RPMI7951 (cell line): Measurements from ENCODE around the gene RASGRF1. TPM values are rescaled to one million over a fixed set of nuclear protein-coding genes. Genes with fewer than 3 reads are reported as not detected.

Experiments used
- DNase-seq: peaks from one replicate; pipeline ENCODE4 v3.0.0-alpha.2; 2012; ENCODE audit warnings: low read depth
- total RNA-seq: library from RNA; depleted of rRNA; stranded (reverse); fragments of >200 nt; shearing (Covaris generic); gene quantifications from 2 replicates; pipeline ENCODE4 v1.2.3, GENCODE V29; 2014

The RASGRF1 gene
- total RNA-seq, 1 experiment from 2014 or later: 8.7 TPM

DNA sequence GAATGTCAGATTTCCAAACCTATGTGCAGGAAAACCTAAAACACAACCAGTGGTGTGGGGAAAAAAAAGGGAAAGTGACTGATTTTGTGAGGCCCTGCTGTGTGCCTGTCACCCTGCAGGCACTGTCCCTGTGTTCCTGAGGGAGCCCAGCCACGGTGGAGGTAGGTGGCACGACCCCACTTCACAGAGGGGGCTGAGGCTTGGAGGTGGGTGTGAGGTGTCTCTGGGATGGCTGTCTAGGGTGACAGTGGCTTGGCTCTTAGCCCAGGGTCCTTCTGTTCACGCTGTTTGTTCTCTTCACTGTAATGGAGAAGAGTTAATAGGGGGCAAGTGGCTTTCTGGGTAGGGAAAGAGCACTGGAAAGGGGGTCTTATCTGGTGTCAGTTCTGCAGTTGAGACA lies 22.6 kb downstream of the RASGRF1 start:
- no peak for DNase-seq

DNA sequence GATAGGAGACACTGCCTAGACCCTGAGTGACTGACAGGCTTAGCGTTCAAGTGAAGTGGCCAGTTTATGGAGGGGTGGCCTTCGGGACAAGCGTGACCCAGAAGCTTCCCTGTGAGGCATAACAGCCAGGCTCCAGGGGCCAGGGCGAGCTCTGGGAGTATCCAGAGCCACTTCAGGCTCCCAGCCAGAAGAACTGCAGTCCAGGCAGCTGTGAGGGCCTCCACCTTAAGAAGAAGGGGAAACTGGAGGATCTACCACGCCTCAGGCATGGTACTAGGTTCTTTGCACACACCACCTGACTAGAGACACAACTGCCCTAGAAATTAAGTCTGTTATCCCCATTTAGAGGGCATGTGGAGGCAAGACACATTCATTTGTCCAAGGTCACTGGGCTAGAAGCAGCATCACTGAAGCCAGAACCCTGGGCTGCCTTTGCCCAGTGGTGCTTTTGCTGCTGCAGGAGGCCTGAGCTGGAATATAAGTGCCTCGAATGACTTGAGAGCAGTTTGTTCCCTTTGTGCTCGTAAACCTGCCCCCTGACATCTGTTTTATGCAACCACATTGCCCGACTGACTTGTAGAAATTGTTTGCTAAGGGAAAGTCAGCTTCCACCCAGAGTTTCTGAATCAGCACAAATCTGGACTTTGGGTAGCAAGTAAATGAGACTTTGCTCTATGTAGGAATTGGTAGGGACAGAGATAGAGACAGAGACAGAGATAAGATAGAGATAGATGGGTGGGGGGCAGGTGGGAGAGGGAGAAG lies 23.3 kb downstream of the RASGRF1 start:
- DNase-seq: no peak

DNA sequence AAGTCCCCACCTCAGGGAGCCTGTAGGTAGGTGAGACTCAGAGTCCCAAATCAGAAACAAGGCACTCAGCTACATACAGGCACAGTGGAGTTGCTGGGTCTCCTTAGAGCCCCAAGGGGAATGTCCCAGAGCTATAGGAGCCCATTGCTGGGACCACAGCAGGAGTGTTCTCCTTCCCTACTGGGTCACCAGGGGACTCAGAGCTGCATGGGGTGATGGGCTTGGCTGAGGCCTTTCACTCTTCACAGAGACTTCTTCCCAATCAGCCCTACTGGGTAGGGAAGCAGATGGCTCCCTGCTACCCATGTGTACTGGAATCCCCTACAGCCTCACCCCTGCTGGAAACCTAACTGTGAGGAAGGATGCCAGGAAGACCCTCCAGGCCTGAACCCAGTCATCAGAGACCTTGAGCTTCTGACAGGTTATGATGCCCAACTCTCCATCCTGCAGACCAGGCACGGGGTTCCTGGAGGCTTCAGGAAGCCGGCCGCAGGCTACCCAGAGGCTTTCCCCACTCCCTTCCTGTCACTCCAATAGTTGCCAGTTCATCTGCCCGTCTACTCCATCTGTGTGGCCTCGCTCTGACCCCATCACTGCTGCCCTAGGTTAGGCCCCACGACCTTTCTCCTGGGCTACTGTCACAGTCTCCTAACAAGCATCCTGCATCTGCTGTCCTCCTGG lies 24.0 kb downstream of the RASGRF1 start:
- DNase-seq: no peak

DNA sequence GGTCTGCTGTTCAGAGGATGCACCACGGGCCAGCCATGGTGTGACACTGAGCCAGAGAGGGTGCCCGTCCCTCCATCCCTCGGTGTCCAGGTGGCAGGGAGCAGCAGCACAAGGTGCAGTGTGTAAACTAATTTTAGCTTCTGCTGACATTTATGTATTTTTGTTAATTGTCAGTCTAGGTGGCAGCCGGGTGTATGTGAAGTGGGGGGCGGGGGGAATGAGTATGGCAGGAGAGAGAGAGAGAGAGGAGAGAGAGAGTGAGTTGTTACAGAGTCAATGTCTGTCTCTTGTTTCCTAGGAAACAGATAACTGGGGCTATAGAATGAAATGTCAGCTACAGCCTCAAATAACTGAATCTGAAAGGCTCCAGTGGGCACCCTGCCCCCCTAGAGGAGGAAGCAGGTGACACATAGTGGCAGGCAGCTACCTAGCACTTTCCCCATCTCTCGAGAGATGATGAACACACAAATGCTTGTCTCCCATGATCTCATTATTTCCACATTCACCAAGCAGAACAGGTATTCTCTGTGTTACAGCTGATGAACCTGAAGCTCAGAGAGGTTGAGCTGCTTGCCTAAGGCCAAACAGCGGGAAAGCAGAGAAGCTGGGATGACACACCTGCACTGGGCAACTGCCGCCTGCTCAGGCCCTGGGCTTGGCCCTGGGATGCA lies 24.7 kb downstream of the RASGRF1 start:
- no peak for DNase-seq

DNA sequence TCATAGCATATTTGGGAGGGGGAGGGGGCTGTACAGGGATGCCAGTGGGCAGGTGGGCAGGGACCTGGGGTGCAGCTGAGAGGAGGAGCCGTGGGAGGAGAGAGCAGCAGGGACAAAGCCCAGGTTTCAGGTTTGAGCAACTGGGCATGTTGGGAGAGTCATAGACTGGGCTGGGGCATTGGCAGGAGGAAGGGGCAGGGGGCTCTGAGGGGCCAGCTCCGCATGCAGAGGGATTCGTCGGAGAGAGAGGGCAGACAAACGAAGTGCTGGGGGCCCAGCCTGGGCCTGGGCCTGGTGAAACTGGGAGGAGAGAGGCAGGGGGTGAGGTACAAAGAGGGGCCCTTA lies 25.2 kb downstream of the RASGRF1 start:
- no peak for DNase-seq

DNA sequence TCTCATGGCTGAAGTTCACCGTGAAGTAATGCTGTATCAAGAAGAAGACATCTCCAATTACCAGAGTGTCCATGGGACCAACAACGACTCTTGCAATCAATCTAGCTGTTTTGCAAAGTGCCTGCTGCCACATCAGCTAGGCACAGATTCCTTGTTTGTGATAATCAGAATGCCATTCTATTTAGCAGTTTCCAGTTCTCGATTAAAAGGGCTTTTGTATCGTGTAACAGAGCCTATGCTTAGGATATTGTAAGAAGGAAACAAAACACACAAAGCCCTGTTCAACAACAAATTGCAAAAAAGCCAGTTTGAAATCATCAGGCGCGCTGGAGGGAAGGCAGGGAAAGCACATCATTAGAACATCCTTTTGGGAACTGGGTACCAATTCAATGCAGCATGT lies 26.1 kb downstream of the RASGRF1 start:
- no peak for DNase-seq

DNA sequence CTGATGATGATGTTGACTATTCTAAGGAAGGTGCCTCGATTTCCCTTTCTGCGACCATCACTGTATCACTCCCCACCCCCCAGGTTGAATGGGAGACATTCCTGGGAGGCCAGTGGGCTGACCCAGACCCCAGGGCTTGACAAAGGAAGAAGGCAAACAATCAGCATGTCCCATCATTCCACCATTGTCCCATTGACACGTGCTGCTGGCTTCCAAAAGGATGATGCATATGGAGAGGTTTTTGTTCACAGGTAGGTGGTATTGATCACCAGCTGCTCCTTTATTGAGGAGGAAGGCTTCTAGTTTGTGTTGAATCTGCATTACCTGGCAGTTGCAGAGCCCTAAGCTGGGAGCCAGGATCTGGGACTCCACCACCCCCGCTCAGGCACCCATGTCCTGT lies 30.4 kb downstream of the RASGRF1 start:
- no peak for DNase-seq

DNA sequence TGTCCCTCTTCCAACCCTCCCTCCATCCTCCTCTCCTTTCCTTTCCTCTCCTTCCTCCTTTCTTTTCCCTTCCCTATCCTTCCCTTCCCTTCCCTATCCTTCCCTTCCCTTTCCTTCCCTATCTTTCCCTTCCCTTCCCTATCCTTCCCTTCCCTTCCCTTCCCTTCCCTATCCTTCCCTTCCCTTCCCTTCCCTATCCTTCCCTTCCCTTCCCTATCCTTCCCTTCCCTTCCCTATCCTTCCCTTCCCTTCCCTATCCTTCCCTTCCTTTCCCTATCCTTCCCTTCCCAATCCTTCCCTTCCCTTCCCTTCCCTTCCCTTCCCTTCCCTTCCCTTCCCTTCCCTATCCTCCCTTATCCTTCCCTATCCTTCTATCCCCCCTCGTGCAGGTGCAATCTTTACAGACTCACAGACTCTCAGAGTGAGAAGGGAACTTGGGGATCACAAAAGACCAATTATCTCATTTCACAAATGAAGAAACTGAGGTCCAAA lies 31.5 kb downstream of the RASGRF1 start:
- DNase-seq: no peak

DNA sequence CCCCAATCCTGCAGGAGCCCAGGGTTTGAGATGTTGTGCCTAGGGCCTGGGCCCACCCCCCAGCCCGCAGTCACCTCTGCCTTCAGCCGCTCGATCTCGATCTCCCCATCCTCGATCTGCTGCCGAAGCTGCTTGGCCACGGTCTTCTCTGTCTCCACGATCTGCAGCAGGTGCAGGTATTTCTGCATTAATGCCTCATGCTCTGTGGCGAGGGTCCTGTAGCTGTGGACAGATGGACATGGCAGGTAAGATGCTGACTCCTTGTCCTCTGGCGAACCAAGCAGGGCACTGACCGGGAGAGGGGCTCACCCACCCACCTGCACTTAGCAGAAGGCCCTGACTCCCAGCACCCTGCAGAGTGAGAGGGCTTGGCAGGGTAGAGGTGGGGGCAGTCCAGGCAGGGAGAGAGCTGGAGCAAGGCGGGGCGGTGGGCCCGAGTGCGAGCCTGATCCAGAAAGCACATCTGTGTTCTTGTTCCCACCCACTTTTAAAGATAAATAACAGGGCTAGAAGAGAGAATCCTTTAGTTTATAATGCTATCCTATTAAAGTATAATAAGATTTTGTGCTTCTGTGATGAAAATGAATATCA lies 32.2 kb downstream of the RASGRF1 start:
- no peak for DNase-seq

DNA sequence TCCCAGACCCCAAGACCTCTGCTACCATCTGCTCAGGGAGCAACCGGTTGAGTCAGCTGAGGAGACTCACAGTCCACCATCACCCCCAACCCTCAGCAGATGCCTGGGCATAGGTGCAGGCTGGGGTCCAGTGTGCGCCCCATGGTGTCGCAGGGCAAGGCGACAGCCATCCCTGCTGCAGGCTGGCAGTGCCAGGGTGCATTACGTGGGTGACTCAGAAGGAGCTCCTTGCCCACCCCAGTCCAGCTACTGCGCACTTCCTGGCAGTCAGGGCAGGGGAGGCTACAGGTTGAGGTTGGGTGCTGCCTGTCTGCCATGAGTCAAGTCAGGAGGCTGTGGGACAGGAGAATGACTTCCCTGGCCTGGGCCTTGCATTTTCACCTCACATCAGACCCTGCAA lies 33.5 kb downstream of the RASGRF1 start:
- DNase-seq: no peak

DNA sequence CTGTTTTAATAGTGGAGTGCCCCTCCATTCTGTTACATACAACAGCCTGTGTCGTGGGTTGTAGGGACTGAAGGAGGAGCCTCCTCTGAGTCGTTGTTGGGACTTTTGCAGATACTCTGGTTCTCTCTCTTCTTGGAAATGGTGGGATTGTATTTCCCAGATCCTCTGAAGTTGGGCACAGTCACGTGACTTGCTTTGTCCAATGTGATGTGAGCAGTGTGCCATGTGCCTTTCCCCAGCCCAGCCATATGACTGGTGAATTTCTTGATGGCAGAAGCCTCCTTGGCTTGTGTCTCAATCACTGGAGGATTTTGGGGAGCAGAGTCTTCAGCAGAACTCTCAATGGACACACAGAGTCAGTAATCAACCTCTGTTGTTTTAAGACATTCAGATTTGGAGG lies 36.2 kb downstream of the RASGRF1 start:
- no peak for DNase-seq

DNA sequence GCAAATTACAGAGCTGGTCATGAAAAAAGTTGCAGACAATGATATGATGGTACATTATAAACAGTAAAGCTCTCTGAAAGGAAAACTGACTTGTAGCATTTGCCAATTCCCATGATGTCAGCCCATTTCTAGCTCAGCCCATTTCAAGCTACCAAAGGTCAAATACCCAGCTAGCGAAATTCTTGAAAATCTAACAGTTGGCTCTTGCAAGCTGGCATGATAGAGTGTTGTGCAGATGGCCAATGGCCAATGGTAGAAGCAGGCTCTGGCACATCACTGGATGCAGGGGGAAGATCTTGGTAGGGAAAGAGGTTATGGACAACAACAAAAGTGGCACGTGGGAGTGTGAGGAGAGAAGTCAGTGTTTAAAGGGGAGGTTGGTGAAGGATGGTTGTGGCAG lies 36.7 kb downstream of the RASGRF1 start:
- DNase-seq: no peak

DNA sequence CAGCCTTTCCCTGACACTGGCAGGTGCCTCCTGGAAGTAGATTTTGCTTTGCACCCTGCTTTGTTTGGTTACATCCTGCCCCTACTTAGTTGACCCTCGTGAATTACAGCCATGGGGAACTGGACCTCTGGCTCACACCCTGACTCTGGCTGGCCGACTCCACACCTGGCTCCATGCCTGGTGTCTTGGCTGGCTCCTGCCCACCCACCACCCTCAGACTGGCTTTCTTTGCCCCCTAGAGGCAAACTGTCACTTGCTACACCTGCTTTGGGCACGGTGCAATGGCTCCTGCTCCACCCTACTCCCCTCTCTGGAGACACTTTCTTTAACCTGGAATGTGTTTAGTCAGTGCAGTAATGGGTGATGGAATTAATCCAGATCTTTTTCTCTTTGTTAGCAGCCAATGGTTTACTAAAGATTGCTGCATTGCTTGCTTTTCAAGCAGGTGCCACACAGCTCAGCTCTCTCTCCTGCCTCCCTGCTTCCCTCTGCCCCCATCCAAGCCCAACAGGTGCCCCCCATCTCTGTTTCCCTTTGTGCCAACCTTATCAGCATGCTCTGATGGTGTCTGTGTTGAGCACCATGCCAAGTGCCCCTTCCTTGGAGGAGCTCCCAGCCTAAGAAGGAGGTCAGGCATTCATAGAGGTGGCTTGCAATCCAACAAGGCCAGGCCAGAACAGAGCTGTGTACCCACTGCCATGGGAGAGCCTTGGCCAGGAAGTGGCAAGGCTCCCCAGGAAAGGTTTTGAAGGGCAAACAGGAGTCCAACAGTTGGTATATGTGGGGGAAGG lies 38.4 kb downstream of the RASGRF1 start:
- no peak for DNase-seq

DNA sequence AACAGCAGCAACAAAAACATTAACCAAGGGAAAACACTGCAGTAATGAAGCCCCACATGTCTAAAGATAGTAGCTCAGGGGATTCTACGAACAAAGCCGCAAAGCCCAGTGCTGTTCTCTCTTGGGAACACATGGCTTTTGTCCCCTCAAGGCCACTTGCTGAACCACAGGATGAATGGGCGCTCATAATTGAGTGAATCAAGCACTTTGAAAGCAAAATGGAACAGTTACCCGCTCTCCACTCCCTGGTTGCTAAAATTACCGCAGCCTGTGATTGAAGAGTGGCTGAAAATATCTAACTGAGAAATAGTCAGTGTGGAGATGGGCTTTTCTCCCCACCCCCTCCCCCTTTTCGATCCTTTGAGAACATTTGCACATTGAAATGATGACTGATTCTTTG lies 39.6 kb downstream of the RASGRF1 start:
- peak; percentile 8 for DNase-seq

DNA sequence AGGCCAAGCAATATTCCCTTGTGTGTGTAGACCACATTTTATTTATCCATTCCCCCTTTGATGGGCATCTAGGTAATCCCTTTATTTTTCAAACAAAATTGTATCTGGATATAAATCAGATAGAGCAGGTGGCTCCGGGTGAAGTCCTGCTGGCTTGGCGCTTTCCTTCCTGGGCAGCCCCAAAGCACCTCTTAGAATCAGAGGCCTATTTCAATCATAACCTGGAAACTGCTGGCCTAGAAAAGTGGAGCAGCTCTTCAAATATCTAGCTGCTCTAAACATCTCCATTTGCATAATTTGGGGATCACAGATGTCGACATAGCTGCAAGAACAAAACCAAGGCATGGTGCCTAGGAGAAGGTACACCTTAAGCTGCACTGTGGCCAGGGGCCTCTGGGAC lies 40.2 kb downstream of the RASGRF1 start:
- DNase-seq: no peak

DNA sequence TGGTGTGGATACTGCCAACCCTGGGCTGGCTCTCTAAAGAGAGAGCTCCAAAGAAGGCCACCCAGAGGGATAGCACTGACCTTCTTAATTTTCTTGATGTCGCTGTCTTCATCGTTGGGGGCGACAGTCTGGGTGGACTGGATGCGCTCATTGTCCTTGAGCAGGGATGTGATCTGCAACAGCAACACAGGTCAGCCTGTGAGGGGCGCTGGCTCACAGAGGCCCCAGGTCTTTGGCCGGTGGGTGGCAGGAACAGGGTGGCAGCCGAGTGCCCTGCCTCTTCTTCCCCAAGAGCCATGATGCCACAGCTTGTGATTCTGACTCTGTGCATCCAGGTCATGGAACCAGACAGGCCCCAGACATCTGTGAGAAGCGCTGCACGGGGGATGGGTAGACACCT lies 41.2 kb downstream of the RASGRF1 start:
- DNase-seq: no peak

DNA sequence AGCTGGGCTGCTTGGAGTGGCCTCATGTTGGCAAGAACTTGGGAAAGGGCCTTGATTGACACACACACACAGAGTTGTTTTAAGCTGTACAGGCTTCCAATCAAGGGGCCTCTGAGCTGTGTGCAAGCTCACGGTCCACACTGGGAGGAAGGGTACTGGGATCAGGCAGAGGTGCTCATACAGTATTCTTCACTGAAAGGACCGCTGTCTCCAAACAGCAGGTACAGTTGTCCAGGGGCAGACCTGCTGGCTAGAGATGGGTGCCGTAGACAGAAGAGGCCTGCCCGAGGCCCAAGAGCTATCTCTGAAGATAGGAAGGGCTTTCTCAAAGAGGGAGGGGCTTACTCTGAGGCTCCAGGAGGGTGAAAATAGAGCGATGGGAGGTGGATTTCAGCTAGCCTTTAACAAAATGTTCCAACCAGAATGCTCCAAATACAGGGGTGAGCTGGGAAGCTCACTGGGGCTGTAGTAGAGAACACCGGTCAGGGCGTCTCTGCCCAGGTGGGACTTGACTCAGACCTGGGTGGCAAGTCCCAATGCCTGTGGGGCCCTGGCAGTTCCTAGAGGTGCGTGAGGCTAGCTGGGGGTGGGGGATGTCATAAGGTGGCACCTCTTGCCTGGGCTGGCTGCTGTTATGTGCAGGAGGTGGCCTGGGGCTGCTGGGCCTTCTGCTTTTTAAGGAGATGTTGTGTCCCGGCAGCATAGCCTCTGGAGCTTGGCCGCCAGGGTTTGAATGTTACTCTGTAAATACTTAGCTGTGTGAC lies 42.7 kb downstream of the RASGRF1 start:
- DNase-seq: no peak

DNA sequence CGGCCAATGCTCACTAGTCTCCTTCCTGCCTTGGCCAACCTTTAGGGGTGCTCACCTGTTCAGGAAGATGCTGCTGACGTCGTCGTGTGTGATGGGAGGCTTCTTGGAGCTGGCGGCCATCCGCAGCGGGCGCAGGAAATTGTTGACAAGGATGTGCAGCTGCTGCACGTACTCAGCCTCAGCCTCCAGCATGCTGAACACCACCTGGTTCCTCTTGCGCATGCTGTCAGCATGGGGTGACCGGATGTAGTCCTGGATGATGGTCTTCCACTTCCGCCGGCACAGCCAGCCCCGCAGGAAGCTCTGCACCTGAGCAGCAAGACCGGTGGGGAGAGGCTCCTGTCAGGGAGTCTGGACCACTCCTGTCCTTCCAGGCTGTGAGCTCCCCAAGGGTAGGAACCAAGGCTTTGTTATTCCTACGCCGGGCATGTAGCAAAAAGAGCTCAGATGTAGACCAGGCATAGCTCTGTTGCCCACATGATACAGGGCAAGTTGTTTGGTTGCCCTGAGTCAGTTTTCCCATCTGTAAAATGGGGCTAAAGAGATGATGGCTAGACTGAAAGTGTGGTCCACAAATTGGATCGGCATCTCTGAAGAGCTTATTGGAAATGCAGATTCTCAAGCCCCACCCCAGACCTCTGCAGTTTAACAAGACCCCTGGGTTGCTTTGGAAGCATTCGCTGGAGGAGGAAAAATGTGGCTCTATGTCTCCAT lies 43.7 kb downstream of the RASGRF1 start:
- DNase-seq: no peak

DNA sequence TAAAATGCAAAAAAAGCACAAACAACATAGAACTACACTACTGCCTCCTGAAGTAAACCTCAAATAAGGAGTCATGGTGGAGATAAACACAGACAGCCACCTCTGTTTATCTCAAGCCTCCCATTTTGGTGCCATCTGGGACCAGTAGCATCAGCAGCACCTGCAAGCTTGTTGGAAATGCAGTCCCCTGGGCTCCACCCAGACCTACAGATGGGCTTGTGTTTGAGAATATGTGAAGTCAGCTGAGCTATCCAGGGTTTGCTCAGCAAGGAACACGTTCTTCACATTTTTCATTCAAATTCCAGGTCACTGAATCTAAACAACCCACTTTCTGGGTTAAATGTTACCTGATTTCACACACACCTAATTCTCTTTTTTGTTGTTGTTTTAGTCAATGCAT lies 45.5 kb downstream of the RASGRF1 start:
- no peak for DNase-seq

DNA sequence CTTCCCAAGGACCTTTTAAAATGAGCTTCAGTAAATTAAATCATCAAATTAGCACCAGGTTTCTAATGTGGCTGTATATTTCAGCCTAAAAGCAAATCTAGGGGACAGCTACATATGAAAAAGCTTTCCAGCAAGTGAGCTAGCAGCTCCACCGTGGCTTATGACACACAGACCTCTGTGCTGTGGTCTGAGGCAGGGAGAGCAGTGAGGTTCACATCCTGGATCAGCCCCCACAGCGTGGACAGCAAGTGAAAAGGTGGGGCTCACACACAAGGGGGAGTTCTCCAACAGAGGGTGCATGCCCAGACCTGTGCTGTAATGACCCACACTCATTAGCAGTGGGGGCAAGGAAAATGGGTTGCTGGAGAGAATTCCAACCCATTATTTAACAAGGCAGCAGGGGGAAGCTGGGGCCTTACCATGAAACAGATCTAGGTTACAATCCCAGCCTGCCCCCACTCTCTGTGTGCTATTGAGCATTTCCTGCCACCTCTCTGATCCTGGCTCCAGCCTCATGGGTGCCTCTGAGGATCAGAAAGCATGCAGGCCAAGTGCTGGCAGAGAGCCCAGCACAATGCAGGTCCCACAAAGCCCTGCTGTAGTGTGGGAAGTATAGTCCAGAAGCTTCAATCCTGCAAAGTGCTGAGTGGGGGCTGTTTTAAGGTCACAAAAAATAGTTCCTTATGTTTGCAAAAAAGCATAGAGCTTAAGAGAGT lies 48.2 kb downstream of the RASGRF1 start:
- DNase-seq: no peak
